HG03558 (cell line): ENCODE measurements around the gene PDE6B.

Experiments
- ATAC-seq: cut with Tn5 transposase; IDR thresholded peaks from one replicate; pipeline ENCODE4 v1.9.1; 2021; ENCODE audit warnings: moderate number of reproducible peaks; ENCODE audit not compliant: unreplicated experiment; ENCODE audit errors: extremely low read depth

The PDE6B gene

GRCh38 chr4:717601-718320, 92.4 kb downstream of the PDE6B start:
- no peak for ATAC-seq

GRCh38 chr4:718460-718859, 93.1 kb downstream of the PDE6B start:
- ATAC-seq, result no peak
